K562 (cell line): ENCODE data around the gene FOXO3. TPM values are rescaled to one million over a fixed set of nuclear protein-coding genes. Genes with fewer than 3 reads are reported as not detected.
A peak's percentile ranks its signal among the peaks of the same experiment; 100 is the strongest.

Experiments used
- BACH1 ChIP-seq: fragments of 200-800 bp; sonication (Bioruptor generic); IDR thresholded peaks from 2 replicates; pipeline ENCODE4 v1.6.1; 2016; ENCODE audit warnings: missing genetic modification characterization, missing compliant biosample characterization
- CBX2 ChIP-seq: fragments of 200-600 bp; sonication (generic); IDR thresholded peaks from one replicate; pipeline ENCODE4 v1.6.1; 2012; ENCODE audit warnings: mild to moderate bottlenecking, low read length, inconsistent platforms; ENCODE audit not compliant: insufficient read depth, poor library complexity, severe bottlenecking
- CEBPG ChIP-seq, 3 experiments: fragments of 200-800 bp in 1 of 3; sonication (Bioruptor generic) in 1 of 3; sonication (generic) in 1 of 3; formaldehyde crosslinking in 1 of 3; IDR thresholded peaks in 2 of 3; conservative IDR thresholded peaks in 1 of 3; 2 replicates each; pipeline versions ENCODE4 v1.6.1 to v1.8.0; 2016 to 2022; ENCODE audit warnings: missing compliant biosample characterization in 2 of 3, missing genetic modification characterization in 2 of 3, mild to moderate bottlenecking in 1 of 3, missing genetic modification reagents in 1 of 3
- E2F5 ChIP-seq: sonication (generic); formaldehyde crosslinking; IDR thresholded peaks from 2 replicates; pipeline ENCODE4 v1.8.0; 2022; ENCODE audit warnings: mild to moderate bottlenecking, missing genetic modification reagents
- EP300 ChIP-seq: IDR thresholded peaks from 2 replicates; pipeline ENCODE4 v1.6.1; 2012; ENCODE audit warnings: low read length, improper control_type of control experiment
- ESRRA ChIP-seq: fragments of 450-650 bp; IDR thresholded peaks from 2 replicates; pipeline ENCODE4 v1.6.1; 2014; ENCODE audit warnings: low read depth, mild to moderate bottlenecking, moderate library complexity, borderline replicate concordance
- HDAC1 ChIP-seq, 2 experiments: fragments of 450-650 bp; IDR thresholded peaks; 2 replicates each; pipeline ENCODE4 v1.6.1; 2016 to 2017; ENCODE audit warnings: inconsistent platforms in 1 of 2, mild to moderate bottlenecking in 1 of 2, moderate library complexity in 1 of 2
- HES1 ChIP-seq: fragments of 450-650 bp; IDR thresholded peaks from 2 replicates; pipeline ENCODE4 v1.6.1; 2016; ENCODE audit warnings: low read depth, mild to moderate bottlenecking, moderate library complexity
- MIER1 ChIP-seq: fragments of 450-650 bp; IDR thresholded peaks from 2 replicates; pipeline ENCODE4 v1.6.1; 2016; ENCODE audit warnings: antibody characterized with exemption, mild to moderate bottlenecking, low read depth
- MYNN ChIP-seq, 2 experiments: sonication (generic); formaldehyde crosslinking in 1 of 2; IDR thresholded peaks; 2 replicates each; pipeline versions ENCODE4 v1.5.0 to v1.6.1; 2016 to 2020; ENCODE audit warnings: antibody characterized with exemption in 1 of 2, missing genetic modification reagents in 1 of 2
- NFIX ChIP-seq: fragments of 250-450 bp; sonication (Bioruptor Pico); IDR thresholded peaks from 2 replicates; pipeline ENCODE4 v1.4.0; 2020; ENCODE audit warnings: low read depth, mild to moderate bottlenecking, moderate library complexity
- PHB ChIP-seq: fragments of 250-450 bp; sonication (Bioruptor Pico); IDR thresholded peaks from 2 replicates; pipeline ENCODE4 v1.5.0; 2021
- POLR2AphosphoS2 ChIP-seq: IDR thresholded peaks from 2 replicates; pipeline ENCODE4 v1.6.1; 2012; ENCODE audit warnings: low read length, improper control_type of control experiment
- RAD21 ChIP-seq, 2 experiments: fragments of 250-450 bp in 1 of 2; fragments of 450-650 bp in 1 of 2; sonication (Bioruptor Pico) in 1 of 2; formaldehyde crosslinking in 1 of 2; IDR thresholded peaks in 1 of 2; conservative IDR thresholded peaks in 1 of 2; 2 replicates each; pipeline versions ENCODE4 v1.4.0 to v1.8.0; 2020 to 2022; ENCODE audit warnings: mild to moderate bottlenecking in 2 of 2, moderate library complexity in 1 of 2
- RFX1 ChIP-seq: fragments of 450-650 bp; IDR thresholded peaks from 2 replicates; pipeline ENCODE4 v1.6.1; 2016; ENCODE audit warnings: mild to moderate bottlenecking, moderate library complexity
- SMAD4 ChIP-seq: fragments of 250-450 bp; sonication (Bioruptor Pico); conservative IDR thresholded peaks from 2 replicates; pipeline ENCODE4 v1.8.0; 2021; ENCODE audit warnings: inconsistent platforms, mild to moderate bottlenecking, moderate library complexity
- SNIP1 ChIP-seq: fragments of 450-650 bp; IDR thresholded peaks from 2 replicates; pipeline ENCODE4 v1.7.1; 2017; ENCODE audit warnings: low read depth, mild to moderate bottlenecking
- TAF15 ChIP-seq: fragments of 200-400 bp; formaldehyde crosslinking; IDR thresholded peaks from 2 replicates; pipeline ENCODE4 v1.6.1; 2017; ENCODE audit warnings: mild to moderate bottlenecking, low read depth, low read length, moderate library complexity
- ZFP36 ChIP-seq: fragments of 150-350 bp; IDR thresholded peaks from 2 replicates; pipeline ENCODE4 v1.6.1; 2018; ENCODE audit warnings: low read length, low read depth; ENCODE audit not compliant: partially characterized antibody
- ZNF41 ChIP-seq: fragments of 250-450 bp; sonication (Bioruptor Pico); conservative IDR thresholded peaks from 2 replicates; pipeline ENCODE4 v1.4.0; 2020; ENCODE audit warnings: mild to moderate bottlenecking
- ZNF449 ChIP-seq: fragments of 250-450 bp; sonication (Bioruptor Pico); IDR thresholded peaks from 2 replicates; pipeline ENCODE4 v1.8.0; 2022; ENCODE audit warnings: moderate library complexity, mild to moderate bottlenecking, inconsistent platforms
- polyA plus RNA-seq, 8 experiments: library from polyadenylated mRNA; depleted of rRNA in 4 of 8; stranded (reverse) in 5 of 8; unstranded in 3 of 8; fragments of >200 nt; fragmentation: Nextera tagmentation in 2 of 8; fragmentation: Illumina TruSeq in 1 of 8; extraction: Ambion mirVana in 2 of 8; extraction: Trizol in 1 of 8; gene quantifications; 2 replicates each; pipeline versions ENCODE4 v1.2.1 to v1.2.3, GENCODE V29; 2011 to 2014; ENCODE audit warnings: inconsistent platforms in 1 of 8, missing spikeins in 1 of 8
- total RNA-seq, 7 experiments: library from RNA; depleted of rRNA in 6 of 7; stranded (reverse); fragments of >200 nt in 6 of 7; fragmentation: Illumina TruSeq in 2 of 7; extraction: Trizol in 2 of 7; gene quantifications; 2 replicates each; pipeline versions ENCODE4 v1.2.1 to v1.2.3, GENCODE V29; 2011 to 2021; ENCODE audit warnings: low replicate concordance in 1 of 7
- TF ChIP-seq, protein P1 (sequence below): fragments of 250-450 bp; sonication (Bioruptor Pico); IDR thresholded peaks from 2 replicates; pipeline ENCODE4 v1.5.0; 2022; ENCODE audit warnings: mild to moderate bottlenecking

Gene FOXO3
- total and polyA plus RNA-seq, 9 of the 15 experiments (the other 6 are each of a cell fraction or from before 2014, with no cell fraction given): 3.0 to 14.6 (median 6.0) TPM

DNA sequence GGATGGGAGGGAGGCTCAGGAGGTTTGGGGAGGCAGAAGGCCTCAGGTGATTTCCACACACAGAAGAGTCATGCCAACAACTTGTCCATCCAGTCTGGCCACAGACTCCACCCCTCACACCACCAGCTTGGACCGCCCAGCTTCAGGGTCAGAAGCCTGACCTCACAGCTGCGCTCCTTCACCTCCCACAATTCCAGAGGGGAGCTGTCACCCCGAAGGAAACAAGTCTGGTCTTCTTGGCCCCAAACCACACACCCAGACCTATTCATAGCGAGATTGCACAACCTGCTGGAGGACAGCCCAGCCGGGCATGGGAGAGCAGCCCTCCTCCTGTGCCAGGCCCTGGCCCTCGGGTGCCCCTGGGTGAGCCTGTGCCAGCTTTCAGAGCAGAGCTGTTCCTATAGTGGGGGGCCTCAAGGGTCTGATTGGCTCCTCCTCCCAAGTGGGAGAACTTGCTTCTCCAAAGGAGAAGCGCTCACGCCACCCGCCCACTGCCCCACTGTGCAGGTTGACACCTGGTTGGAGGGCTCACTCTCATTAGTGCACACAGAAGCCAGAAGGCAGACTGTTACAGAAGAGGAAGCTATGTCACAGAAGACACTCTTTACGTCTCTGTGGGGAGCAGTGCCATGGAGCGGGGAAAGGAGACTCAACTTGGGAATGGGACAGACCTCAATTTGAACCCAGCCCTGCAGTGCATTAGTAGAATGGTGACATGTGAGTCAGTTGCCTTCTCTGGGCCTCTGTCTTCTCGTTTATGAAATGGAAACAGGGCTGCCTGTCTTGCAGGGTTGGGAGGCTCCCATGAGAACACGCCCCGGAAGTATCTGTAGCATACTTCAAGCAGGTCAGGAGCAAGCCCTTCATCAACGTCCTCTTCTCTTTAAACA lies 128.8 kb downstream of the FOXO3 start (continued):
- TF ChIP-seq BACH1 (tag) (no peak), POLR2AphosphoS2 (no peak), HES1 (no peak), EP300 (0 out of 2 replicates have a peak, but pooled peaks have one; percentile 16), PHB (no peak), ZNF41 (CRISPR knock-in tag) (0 out of 2 replicates have a peak, but pooled peaks have one; percentile 16), CBX2 (no peak), E2F5 (CRISPR knock-in tag) (no peak), MIER1 (no peak), HDAC1 (IDR thresholded peaks at IDR 0.05) (peak in 1 of 2 experiments; percentile 30; a peak in 1 of 4 replicates), ZNF449 (no peak), RFX1 (no peak), ZFP36 (no peak), MYNN (IDR thresholded peaks at IDR 0.05) (peak; percentile 70; the same call in 1 of the 2 replicates), MYNN (CRISPR knock-in tag; IDR thresholded peaks at IDR 0.05) (no peak), TAF15 (no peak), CEBPG (CRISPR knock-in tag; IDR thresholded peaks at IDR 0.05) (peak; percentile 82; the same call in 1 of the 2 replicates), CEBPG (tag; conservative IDR thresholded peaks at IDR 0.05 in 1 of 2, IDR thresholded peaks at IDR 0.05 in 1 of 2) (peak; percentile 88 to 92), ESRRA (no peak), SMAD4 (CRISPR knock-in tag) (peak; percentile 41; the same call in 1 of the 2 replicates), SNIP1 (no peak), NFIX (CRISPR knock-in tag) (no peak), RAD21 (CRISPR knock-in tag; conservative IDR thresholded peaks at IDR 0.05 in 1 of 2, IDR thresholded peaks at IDR 0.05 in 1 of 2) (peak in 1 of 2 experiments; percentile 19; a peak in 1 of 4 replicates)
- TF ChIP-seq, protein P1, sequence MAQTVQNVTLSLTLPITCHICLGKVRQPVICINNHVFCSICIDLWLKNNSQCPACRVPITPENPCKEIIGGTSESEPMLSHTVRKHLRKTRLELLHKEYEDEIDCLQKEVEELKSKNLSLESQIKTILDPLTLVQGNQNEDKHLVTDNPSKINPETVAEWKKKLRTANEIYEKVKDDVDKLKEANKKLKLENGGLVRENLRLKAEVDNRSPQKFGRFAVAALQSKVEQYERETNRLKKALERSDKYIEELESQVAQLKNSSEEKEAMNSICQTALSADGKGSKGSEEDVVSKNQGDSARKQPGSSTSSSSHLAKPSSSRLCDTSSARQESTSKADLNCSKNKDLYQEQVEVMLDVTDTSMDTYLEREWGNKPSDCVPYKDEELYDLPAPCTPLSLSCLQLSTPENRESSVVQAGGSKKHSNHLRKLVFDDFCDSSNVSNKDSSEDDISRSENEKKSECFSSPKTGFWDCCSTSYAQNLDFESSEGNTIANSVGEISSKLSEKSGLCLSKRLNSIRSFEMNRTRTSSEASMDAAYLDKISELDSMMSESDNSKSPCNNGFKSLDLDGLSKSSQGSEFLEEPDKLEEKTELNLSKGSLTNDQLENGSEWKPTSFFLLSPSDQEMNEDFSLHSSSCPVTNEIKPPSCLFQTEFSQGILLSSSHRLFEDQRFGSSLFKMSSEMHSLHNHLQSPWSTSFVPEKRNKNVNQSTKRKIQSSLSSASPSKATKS (CRISPR knock-in tag): no peak
